ENCODE measurements around the gene LRP2.

- TF ChIP-seq CTCF (IDR thresholded peaks at IDR 0.05; ENCODE audit: low read length), result no peak
- TF ChIP-seq EZH2 (optimal IDR thresholded peaks at IDR 0.05; ENCODE audit: low read depth, low read length), result no peak
Measured at GRCh38 chr2:169300636-169301530, 61.5 kb downstream of the LRP2 start.

Data from MM.1S (cell line).